ENCODE results near the gene GOLPH3.
A peak's percentile ranks its signal among the peaks of the same experiment; 100 is the strongest.
"Not testable (repeated sequence)": the region's sequence is repeated elsewhere in the genome, so short reads cannot be mapped to it uniquely, and the experiment has no call there.

GOLPH3 gene

GRCh38 chr5:32174011-32174870, at the start of gene GOLPH3:
Gene GOLPH3, minus strand, starts transcription at chr5:32174319. Its CDS starts 285 bp downstream, at chr5:32174034.
- DNase-seq: peak; percentile 84

GRCh38 chr5:32222723-32223470, 48.8 kb upstream of the GOLPH3 start:
- peak; percentile 28 for DNase-seq

GRCh38 chr5:32217886-32218396, 43.8 kb upstream of the GOLPH3 start:
- no peak for DNase-seq

DNA sequence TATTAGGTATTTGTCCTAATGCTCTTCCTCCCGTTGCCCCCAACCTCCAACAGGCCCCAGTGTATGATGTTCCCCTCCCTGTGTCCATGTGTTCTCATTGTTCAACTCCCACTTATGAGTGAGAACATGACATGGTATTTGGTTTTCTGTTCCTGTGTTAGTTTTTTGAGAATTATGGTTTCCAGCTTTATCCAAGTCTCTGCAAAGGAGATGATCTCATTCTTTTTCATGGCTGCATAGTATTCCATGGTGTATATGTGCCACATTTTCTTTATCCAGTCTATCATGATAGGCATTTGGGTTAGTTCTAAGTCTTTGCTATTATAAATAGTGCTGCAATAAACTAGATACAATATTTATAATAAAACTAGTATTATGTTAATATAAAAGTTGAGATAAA, 40.2 kb upstream of the GOLPH3 start:
- not testable (repeated sequence) for DNase-seq

- DNase-seq: no peak
Measured at GRCh38 chr5:32210151-32210550, 36.0 kb upstream of the GOLPH3 start.

- not testable (repeated sequence) for DNase-seq
Measured at GRCh38 chr5:32208837-32209236, 34.7 kb upstream of the GOLPH3 start.

- DNase-seq: no peak
Measured at GRCh38 chr5:32207355-32207634, 33.2 kb upstream of the GOLPH3 start.

GRCh38 chr5:32206509-32207354, 32.6 kb upstream of the GOLPH3 start:
- no peak for DNase-seq

- DNase-seq: no peak
Measured at GRCh38 chr5:32206053-32206452, 31.9 kb upstream of the GOLPH3 start.

GRCh38 chr5:32202394-32202793, 28.3 kb upstream of the GOLPH3 start:
- no peak for DNase-seq

GRCh38 chr5:32201122-32201753, 27.1 kb upstream of the GOLPH3 start:
- no peak for DNase-seq

DNA sequence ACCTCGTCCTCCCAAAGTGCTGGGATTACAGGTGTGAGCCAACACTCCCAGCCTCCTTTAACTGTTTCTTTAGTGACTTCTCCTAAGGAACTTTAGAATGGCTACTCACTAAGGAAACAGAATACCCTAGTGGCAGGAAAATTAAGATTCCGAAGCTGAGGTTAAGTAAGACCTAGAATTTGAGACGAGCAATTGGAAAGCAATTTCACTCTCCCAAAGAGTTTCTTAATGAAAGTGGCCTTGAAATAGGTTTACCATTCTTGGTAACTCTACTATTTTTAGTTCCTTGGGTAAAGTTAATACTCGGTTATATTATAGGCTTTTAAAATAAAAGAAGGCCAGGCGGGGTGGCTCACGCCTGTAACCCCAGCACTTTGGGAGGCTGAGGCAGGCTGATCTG, 22.9 kb upstream of the GOLPH3 start:
- no peak for DNase-seq

DNA sequence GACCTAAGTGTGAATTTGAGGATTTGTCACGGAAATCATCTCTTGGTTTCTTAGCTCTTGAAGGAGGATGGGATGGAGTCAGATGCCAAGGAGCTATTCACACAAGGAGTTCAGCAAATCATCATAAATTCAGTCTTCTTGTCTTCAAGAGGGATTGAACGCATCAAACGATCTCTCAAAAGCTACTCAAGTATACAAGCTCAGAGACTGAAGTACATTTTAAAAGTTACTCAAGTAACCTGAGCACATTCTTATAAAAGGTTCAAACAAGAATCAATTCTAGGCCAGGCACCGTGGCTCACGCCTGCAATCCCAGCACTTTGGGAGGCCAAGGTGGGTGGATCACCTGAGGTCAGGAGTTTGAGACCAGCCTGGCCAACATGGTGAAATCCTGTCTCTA, 21.1 kb upstream of the GOLPH3 start:
- no peak for DNase-seq

- DNase-seq: peak; percentile 71
Measured at GRCh38 chr5:32193591-32193990, 19.5 kb upstream of the GOLPH3 start.

- no peak for DNase-seq
Measured at GRCh38 chr5:32190095-32190494, 16.0 kb upstream of the GOLPH3 start.

DNA sequence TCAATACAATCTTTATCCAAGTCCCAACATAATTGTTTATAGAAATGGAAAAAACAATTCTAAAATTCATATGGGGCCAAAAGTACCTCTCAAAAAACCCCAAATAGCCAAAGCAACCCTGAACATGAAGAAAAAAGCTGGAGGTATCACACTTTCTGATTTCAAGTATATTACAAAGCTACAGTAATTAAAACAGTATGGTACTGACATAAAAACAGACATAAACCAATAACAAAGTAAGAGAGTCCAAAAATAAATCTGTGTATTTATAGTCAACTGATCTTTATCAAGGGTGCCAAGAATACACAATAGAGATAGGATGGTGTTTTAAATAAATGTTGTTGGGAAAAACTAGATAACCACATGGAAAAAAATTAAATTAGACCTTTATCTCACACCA, 13.6 kb upstream of the GOLPH3 start:
- no peak for DNase-seq

GRCh38 chr5:32182463-32183063, 8.4 kb upstream of the GOLPH3 start:
- DNase-seq: no peak

DNA sequence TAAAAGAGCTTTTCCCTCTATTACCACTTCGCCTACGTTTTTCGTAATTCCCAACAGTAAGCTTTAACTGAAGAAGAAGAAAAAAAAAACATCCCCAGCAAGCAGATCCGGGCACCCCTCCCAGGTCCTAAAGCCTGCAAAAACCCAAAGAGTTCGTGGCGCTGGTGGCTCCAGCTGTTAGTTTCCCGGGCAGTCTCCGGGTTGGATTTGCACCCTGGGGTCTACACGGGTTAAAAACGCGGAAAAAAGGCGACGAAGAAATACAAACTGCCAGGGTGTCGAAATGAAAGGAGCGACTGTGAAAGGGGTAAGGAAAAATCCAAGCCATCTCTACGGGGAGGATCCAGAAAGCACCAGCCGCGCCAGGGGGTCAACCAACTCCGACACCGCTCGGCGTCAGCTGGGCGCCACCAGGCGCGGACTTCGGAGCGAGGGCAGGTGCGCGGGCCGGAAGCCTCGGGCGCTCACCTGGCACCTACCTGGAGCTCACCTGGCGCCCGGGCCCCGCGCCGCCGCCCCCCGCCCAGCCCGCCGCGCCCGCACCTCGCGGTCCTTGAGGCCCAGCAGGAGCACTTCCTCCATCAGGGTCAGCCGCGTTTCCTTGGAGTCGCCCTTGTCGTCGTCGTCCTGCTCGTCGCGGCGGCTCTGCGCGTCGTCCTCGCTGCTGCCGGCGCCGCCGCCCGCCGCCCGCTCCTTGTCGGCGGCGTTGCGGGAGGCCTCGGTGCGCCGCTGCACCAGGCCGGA, 680 bp downstream of the GOLPH3 start:
- peak; percentile 80 for DNase-seq

GRCh38 chr5:32172923-32173266, 1.2 kb downstream of the GOLPH3 start:
- DNase-seq: no peak

DNA sequence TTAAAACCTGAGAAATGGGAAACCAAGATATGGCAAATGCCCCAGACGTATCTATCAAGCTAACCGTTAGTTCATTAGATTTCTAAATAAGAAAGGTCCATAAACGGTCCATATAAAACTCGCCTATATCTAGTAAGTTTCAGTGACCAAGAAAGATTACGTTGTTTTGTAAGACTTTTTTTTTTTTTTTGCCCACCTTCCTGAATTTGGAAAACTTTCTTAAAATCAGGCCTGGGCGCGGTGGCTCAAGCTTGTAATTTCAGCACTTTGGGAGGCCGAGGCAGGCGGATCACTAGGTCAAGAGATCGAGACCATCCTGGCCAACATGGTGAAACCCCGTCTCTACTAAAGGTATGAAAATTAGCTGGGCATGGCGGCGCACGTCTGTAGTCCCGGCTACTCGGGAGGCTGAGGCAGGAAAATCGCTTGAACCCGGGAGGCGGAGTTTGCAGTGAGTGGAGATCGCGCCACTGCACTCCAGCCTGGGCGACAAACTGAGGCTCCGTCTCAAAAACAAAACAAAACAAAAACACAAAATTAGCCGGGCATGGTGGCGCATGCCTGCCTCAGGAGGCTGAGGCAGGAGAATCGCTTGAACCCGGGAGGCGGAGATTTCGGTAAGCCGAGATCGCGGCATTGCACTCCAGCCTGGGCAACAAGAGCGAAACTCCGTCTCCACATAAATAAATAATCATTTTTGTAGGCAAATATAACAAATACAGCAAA, 1.8 kb downstream of the GOLPH3 start:
- DNase-seq: not testable (repeated sequence)
